Stimulated activated CD8-positive, alpha-beta memory T cell treated with anti-CD3 and anti-CD28 coated beads, Interleukin-15, amount 100 ng/mL, for 1 hour (primary cell): ENCODE results near the gene PPFIA4.

Experiments
- DNase-seq: peaks from one replicate; pipeline ENCODE4 v3.0.0-alpha.2; 2020; ENCODE audit warnings: low read depth

The PPFIA4 gene

GRCh38 chr1:203082571-203083462, 56.5 kb downstream of the PPFIA4 start:
- DNase-seq: no peak

- DNase-seq: no peak
These were observed 57.2 kb downstream of the PPFIA4 start for GRCh38 chr1:203083463-203083921.

- no peak for DNase-seq
These were observed 58.6 kb downstream of the PPFIA4 start for GRCh38 chr1:203084588-203085527.

GRCh38 chr1:203085528-203086406, 59.5 kb downstream of the PPFIA4 start, which contains the start of gene MYOG:
MYOG (minus strand) TSS chr1:203086012; CDS start chr1:203085961, 51 bp downstream.
- DNase-seq: no peak

GRCh38 chr1:203086992-203087763, 60.9 kb downstream of the PPFIA4 start:
- no peak for DNase-seq

- no peak for DNase-seq
These were observed 62.1 kb downstream of the PPFIA4 start for GRCh38 chr1:203088441-203088840.

- DNase-seq: no peak
These were observed 62.8 kb downstream of the PPFIA4 start for GRCh38 chr1:203089001-203089650.

GRCh38 chr1:203089651-203090045, 63.4 kb downstream of the PPFIA4 start:
- no peak for DNase-seq

- no peak for DNase-seq
These were observed 64.3 kb downstream of the PPFIA4 start for GRCh38 chr1:203090421-203091198.

- no peak for DNase-seq
These were observed 64.8 kb downstream of the PPFIA4 start for GRCh38 chr1:203091199-203091477.

- no peak for DNase-seq
These were observed 65.6 kb downstream of the PPFIA4 start for GRCh38 chr1:203091761-203092330.

- no peak for DNase-seq
These were observed 67.6 kb downstream of the PPFIA4 start for GRCh38 chr1:203093754-203094410.

GRCh38 chr1:203095061-203095690, 68.9 kb downstream of the PPFIA4 start:
- no peak for DNase-seq

- DNase-seq: no peak
These were observed 70.3 kb downstream of the PPFIA4 start for GRCh38 chr1:203096566-203096965.

- DNase-seq: no peak
These were observed 70.7 kb downstream of the PPFIA4 start for GRCh38 chr1:203097001-203097400.

- DNase-seq: no peak
These were observed 72.2 kb downstream of the PPFIA4 start for GRCh38 chr1:203098445-203098844.

- no peak for DNase-seq
These were observed 72.7 kb downstream of the PPFIA4 start for GRCh38 chr1:203098914-203099520.
